Astrocyte of the spinal cord (primary cell): Measurements from ENCODE around the gene ZNF32.
A peak's percentile ranks its signal among the peaks of the same experiment; 100 is the strongest.

ENCODE experiments used
- DNase-seq: peaks from one replicate; pipeline ENCODE4 v3.0.0; 2011; ENCODE audit warnings: low read depth, low spot score
- H3K4me3 ChIP-seq: 2 replicates; pipeline ENCODE4 v1.5.1; 2011; ENCODE audit warnings: low read depth, mild to moderate bottlenecking, low read length, moderate library complexity
- in situ Hi-C: cut with HindIII; loops from 2 replicates; pipeline ENCODE4 v1.10.0; 2017; ENCODE audit warnings: low sequenced_read_pairs
- TF ChIP-seq, protein P1 (sequence below): IDR thresholded peaks from 2 replicates; pipeline ENCODE4 v1.5.1; 2012; ENCODE audit warnings: low read depth, mild to moderate bottlenecking, low read length, inconsistent platforms

The ZNF32 gene, protein sequence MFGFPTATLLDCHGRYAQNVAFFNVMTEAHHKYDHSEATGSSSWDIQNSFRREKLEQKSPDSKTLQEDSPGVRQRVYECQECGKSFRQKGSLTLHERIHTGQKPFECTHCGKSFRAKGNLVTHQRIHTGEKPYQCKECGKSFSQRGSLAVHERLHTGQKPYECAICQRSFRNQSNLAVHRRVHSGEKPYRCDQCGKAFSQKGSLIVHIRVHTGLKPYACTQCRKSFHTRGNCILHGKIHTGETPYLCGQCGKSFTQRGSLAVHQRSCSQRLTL

DNA sequence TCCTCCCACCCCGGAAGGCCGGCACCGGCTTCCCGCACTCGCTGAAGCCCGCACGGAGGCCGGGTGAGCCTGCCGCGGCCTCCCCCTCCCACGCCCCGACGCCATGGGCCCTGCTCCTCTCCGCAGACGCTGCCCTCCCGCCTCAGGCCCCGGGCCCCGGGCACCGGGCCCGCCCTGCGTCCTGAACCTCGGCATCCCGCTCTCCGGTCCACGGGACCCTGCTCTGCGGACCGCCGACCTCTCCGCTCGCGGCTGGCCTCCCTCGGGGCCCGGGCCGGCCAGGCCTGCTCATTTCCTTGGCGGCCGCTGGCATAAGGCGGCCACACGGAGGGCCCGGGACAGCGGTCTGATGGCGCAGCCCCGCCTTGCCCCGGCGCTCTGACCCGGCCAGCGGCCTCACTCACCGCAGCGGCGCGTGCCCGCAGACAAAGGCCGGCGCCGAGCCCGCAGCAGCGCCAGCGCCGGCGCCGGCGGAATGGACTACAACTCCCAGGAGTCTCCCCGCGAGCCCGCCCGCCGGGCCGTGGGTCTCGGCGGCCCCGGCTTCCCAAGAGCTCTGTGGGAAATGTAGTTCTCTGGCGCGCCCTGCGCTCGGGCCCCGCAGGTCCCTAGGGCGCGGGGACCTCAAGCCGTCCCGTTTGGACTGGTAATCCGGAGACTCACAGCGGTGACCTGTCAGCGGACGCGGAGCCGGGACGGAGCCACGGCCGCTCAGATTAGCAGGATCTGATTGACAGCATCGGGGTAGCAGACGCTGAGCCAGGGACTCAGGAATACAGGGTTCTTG lies at the start of gene ZNF32:
Gene ZNF32, minus strand, starts transcription at position 484 of the 787 bp plus-strand sequence. CDS start 2,748 bp downstream, outside the sequence.
- TF ChIP-seq, protein P1, sequence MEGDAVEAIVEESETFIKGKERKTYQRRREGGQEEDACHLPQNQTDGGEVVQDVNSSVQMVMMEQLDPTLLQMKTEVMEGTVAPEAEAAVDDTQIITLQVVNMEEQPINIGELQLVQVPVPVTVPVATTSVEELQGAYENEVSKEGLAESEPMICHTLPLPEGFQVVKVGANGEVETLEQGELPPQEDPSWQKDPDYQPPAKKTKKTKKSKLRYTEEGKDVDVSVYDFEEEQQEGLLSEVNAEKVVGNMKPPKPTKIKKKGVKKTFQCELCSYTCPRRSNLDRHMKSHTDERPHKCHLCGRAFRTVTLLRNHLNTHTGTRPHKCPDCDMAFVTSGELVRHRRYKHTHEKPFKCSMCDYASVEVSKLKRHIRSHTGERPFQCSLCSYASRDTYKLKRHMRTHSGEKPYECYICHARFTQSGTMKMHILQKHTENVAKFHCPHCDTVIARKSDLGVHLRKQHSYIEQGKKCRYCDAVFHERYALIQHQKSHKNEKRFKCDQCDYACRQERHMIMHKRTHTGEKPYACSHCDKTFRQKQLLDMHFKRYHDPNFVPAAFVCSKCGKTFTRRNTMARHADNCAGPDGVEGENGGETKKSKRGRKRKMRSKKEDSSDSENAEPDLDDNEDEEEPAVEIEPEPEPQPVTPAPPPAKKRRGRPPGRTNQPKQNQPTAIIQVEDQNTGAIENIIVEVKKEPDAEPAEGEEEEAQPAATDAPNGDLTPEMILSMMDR: no peak
- in situ Hi-C loops: no loop called here
- peak; percentile 90 for DNase-seq
- peak within 1 kb of the TSS; percentile 55 for H3K4me3 ChIP-seq

DNA sequence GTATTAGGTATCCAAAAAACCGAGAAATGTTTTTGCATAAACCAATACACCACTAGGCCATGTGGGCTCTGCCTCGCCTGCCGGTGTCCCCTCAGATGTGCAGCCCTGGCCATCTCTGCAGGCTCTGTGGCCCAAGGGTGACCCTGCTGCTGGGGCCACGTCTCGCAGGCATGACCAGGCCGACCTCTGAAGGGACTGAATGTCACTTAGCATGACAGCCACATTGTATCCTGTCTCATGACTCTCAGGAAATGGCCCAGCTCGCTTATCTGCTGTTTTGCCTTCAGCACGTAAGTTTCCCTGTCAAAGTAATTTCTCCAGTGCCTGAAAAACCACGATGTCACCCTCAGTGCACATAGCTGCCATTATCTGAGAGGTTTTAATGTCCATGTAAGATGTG lies 49.5 kb upstream of the ZNF32 start:
- TF ChIP-seq, protein P1: no peak
- no peak for DNase-seq
- H3K4me3 ChIP-seq: no peak overlapping the region
- in situ Hi-C loops: no loop called here

GRCh38 chr10:43696909-43697483 lies 48.3 kb upstream of the ZNF32 start:
- H3K4me3 ChIP-seq: no peak overlapping the region
- no peak for DNase-seq
- TF ChIP-seq, protein P1: no peak
- in situ Hi-C loops: no loop called here

DNA sequence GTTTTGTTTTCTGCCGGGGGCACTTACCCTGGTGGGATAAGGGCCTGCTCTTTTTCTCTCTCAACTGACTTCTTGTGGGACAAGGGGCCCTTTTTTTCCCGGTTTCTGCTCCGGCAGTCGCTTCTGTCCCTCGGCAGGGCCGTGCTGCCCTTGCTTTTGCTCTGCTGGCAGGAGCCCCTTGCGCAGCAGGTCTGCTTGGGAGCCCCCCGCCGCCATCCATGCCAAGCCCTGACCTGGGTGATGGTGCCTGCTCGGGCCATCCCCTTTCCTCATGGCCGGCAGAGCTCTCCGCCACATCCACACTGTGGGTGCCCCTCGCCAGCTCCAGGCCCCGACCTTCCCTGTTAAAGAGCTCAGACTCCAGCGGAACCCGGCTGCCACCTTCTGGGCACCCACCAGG lies 47.0 kb upstream of the ZNF32 start:
- no peak overlapping the region for H3K4me3 ChIP-seq
- in situ Hi-C loops: no loop called here
- TF ChIP-seq, protein P1: no peak
- DNase-seq: no peak

- DNase-seq: no peak
- TF ChIP-seq, protein P1: no peak
- H3K4me3 ChIP-seq: no peak overlapping the region
- in situ Hi-C loops: no loop called here
Measured at GRCh38 chr10:43695321-43695720, 46.6 kb upstream of the ZNF32 start.

DNA sequence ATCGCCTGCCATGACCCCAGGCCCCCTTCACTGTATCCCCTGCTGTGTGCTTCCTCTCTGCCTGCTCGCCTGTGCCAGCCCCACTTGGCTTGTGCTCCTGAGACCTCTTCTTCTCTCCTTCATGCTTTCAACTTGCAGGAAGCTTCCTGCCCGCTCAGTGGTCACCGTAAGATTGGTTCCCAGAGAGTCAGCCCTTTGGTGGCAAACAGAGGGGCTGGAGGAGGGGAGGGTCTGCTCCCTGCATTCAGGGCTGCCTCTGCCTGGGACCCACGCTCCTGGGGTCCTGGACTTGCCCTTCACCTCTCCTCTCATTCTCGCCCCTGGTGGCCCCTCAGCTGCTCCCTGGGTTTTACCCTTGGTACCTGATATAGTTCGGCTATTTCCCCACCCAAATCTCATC lies 45.8 kb upstream of the ZNF32 start:
- in situ Hi-C loops: no loop called here
- no peak overlapping the region for H3K4me3 ChIP-seq
- TF ChIP-seq, protein P1: no peak
- DNase-seq: no peak
